HG03520 (cell line): ENCODE measurements around the gene GFI1B.
"Not testable (repeated sequence)": the region's sequence is repeated elsewhere in the genome, so short reads cannot be mapped to it uniquely, and the experiment has no call there.

Experiments used
- ATAC-seq: cut with Tn5 transposase; IDR thresholded peaks from one replicate; pipeline ENCODE4 v1.9.1; 2021; ENCODE audit warnings: mild to moderate bottlenecking, moderate library complexity; ENCODE audit not compliant: unreplicated experiment

The GFI1B gene

DNA sequence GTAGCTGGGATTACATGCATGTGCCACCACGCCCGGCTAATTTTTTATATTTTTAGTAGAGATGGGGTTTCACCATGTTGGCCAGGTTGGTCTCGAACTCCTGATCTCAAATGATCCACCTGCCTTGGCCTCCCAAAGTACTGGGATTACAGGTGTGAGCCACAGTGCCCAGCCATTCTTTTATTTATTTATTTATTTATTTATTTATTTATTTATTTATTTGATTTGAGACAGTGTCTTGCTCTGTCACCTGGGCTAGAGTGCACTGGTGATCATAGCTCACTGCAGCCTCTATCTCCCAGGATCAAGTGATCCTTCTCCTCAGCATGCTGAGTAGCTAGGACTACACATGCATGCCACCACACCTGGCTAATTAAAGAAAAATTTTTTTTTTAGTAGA lies 10.6 kb upstream of the GFI1B start:
- not testable (repeated sequence) for ATAC-seq

DNA sequence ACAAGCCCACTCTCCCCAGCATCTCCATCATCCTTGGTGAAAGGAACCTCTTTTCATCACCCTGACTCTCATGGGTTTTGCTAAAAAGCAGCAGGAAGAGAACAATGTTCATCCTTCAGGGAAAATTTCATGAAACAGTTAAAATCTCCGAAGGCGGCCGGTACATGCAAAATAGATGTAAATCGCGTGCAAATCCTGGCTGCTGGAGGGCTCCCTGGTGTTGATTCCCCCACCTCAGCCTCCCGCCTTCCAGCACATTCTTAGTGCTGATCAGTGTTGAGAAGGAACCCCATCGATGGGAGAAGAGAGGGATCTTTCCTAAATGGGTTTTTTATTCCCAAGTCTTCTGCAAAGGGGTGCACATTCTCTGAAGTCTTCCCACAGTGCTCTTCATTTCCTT lies 8.7 kb upstream of the GFI1B start:
- no peak for ATAC-seq

DNA sequence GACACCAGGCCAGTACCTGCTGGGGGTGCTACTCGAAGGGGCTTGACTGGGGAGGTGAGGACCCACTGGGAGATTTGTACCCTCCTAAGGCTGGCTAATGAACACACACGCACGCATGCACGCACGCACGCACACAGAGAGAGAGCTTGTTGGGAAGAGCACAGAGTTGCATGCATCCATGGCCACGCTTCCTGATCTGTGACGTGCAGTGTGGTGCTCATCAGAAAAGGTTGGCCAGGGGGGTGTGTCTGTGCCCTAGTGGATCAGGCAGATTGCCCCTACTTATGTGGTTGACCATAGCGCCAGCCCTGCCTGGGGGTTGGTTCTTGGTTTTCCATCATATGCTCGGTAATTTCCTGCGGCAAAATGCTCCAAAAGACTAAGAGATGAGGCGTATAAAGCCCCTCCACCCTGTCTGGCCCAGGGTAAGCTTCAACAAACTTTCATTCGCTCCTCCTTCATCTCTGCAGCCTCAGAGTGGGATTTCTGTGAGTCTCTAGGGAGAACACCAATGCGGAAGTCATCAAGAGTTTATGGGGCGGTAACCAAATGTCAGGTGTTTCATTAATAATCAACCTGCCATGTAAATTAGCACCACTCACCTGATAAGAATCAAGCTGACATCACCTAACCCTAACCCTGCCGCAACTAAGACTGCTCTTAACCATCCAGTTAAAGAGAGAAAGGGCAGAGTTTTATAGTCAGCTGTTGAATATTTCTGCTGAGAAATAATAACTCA lies 8.0 kb upstream of the GFI1B start:
- no peak for ATAC-seq

DNA sequence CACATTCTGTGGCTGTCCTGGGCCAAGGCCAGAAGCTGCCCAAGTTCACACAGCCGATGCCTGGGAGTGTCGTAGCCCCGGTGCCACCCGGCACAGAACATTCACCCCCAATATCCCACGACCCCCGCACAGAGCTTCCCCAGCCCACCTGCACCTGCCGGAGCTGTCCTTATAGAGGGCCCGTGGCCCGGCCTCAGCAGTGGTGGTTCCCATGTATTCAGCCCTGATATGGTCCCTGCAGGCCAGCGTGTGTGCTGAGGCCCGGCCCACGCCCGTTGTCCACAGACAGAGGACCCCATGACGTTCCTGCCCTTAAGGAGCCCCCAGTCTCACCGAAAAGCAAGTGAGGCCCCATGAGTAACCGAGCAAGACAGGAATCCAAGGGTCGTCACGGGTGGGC lies 5.3 kb upstream of the GFI1B start:
- ATAC-seq: no peak

DNA sequence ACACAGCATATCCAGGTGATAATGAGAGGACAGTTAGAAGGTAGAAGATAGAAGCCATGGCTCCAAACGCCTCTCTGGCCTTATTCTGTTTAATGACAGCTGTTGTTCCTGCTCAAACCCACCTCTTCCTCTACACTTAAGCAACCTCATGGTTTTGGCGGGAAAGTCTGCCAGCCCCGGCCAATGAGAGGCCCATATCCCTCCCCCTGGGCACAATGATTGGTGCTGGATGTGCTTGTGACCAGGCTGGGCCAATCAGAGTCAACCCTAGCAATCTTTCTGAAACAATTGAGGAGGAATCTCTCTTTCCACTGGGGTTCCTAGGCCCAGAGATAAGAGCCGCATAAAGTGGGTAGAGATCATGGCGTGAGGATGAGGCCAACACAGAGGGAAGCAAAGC lies 4.8 kb upstream of the GFI1B start:
- ATAC-seq: no peak

DNA sequence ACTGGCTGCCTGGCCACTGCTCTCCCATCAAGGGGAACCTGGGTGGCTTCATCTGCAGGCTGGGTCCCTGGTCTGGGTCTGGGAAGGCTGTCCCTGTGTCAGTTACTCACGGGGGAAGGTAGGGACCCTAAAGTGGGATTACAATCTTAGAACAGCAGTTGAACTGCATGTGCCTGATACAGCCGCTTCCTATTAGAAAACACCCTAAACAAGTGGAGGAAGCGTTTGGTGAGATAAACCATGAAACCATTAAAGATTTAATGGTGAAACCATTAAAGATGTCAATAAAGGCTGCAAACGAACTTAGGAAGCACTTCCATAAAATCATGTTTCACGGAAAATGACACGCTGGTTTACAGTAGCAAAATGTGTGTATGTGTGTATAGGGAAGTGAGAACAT lies 2.5 kb upstream of the GFI1B start:
- no peak for ATAC-seq

DNA sequence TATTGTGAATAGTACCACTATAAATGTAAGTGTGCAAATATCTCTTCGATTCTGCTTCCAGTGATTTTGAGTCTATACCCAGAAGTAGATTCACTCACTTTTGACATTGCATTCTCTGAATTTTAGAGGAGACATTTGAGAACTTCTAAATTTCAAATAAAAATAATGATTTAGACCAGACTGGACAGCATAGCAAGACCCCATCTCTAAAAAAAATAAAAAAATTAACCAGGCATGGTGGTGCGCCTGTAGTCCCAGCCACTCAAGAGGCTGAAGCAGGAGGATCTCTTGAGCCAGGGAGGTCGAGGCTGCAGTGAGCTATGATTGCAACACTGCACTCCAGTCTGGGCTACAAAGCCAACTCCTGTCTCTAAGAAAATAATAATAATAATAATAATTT lies 1.9 kb upstream of the GFI1B start:
- no peak for ATAC-seq

DNA sequence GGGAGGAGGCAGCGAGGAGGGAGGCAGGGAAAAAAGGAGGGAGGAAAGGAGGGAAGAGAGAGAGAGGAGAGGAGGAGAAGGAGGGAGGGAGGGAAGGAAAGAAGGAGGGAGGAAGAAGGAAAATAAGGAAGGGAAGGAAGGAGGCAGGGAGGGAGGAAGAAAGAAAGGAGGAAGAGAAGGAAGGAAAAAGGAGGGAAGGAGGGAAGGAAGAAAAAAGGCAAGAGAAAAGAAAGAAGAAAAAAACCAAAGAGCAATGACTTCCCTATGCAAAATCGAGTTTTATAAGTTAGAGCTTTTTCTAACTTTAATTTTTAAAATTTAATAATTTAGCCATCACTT lies 413 bp upstream of the GFI1B start:
- no peak for ATAC-seq

DNA sequence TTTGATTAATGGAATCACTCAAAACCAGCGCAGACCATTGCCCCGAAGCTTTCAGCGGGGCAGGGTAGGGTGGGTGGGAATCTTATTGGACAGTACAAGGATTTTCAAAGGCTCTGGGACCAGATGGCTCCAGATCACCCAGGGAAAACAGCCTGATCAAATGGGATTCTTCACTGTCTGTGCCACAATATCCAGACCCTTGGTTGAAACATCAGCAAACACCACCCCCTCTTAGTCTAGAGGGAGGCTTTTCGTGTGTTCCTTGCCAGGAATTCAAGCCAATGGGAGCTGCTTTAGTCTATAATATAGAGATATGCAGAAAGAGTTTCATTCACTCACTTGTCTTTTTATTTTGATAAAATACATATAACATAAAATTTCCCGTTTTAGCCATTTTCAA lies 1.7 kb downstream of the GFI1B start:
- no peak for ATAC-seq

DNA sequence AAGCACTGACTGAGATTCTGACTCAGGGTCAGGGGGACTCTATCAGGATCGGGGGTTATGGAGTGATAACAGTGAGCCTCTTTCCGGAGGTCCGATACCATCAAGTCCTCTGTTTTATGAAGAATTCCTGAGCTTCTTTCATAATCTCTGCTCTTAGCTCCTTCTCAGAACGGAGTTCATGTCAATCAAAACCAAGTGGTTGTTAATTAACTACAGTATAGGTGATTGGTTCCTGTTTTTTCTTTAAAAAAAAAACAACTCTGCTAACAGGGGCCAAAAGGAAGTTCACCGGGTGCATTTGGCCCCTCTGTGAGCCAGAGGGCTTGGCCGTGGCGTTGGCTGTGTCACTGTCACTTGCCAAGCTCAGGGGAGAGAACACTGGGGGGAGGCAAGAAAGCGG lies 4.0 kb downstream of the GFI1B start:
- no peak for ATAC-seq

DNA sequence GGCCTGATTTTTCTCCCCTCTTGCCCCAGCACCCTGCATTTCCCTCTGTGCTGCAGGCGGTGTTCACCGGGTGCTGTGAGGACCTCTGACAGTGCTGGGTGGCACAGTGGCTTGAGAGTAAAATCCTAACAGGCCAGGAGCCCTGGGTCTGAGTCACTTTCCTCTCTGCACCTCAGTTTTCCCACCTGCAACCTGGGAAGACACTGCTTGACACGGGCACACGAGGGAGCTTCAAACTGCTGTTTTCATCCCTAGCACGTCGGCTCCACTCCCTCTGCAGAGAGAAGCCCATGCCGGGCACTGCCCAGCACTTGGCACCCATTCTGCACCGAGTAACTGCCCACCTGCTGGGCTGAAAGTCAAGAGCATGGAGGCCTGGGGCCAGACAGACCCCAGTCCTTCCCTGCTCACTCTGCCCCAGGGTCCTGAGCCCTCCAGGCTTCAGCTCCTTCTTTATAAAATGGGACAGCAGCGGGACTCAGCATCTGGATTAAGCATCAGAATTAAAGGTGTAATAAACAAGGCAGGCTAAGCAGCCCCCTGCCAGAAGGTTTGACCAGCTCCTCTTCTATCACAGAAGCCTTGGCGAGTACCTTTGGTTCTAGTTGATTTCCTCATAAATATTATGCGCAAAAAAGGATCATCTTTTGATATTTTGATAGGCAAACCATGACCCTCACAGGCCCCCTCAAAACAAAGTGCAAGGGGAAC lies 5.2 kb downstream of the GFI1B start:
- no peak for ATAC-seq

DNA sequence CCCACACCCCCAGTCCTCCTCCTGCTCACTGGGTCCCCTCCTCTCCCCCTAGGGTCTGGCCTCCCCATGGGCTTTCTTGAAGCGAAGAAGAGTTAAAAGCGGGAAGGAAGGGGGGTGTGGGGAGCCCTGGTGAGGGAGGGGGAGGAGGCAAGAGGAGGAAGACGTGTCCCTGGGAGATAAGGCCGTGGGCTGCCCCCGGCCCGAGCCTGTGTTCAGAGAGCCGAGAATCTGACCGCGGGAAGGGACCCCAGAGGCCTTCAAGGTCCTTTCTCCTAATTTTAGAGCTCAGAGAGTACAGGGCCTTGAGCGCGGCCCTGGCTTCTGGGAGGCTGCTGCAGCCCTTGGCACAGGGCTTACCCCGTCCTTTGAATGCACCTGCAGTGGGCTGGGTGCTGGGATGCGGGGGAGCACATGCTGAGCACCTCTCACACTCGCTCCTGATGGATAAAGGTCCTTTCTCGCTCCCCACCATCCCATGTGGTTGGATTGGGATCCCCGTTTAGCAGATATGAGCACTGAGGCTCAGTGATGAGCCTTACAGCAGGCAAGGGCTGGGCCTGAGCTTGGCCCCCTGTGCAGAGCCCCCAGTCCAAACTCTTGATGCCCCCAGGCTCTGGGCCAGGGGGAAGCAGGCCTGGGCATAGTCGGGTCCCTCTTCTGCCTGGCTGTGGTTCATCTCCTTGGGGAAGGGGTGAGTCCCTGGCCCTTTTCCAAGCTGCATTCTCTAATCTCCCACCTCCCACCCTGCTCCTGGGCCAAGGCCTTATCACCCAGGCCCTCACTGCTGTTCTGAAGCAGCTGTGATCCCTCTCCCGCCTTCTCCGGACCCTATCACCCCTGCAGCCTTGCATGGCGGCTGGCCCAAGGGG lies 5.9 kb downstream of the GFI1B start:
- ATAC-seq: no peak

DNA sequence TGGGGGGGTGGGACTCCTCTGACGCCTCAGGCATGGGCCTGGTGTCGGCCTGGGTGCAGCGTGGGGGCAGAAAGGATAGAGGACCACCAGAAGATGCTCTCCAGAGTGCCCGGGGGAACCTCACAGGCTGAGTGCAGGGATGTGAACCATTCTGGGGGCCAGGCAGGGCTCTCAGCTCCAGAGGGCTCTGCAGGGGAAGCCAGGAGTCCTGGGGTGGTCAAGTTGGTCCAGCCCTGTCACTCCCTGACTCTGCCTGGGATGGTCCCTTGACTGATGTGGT lies 6.5 kb downstream of the GFI1B start:
- ATAC-seq: no peak

DNA sequence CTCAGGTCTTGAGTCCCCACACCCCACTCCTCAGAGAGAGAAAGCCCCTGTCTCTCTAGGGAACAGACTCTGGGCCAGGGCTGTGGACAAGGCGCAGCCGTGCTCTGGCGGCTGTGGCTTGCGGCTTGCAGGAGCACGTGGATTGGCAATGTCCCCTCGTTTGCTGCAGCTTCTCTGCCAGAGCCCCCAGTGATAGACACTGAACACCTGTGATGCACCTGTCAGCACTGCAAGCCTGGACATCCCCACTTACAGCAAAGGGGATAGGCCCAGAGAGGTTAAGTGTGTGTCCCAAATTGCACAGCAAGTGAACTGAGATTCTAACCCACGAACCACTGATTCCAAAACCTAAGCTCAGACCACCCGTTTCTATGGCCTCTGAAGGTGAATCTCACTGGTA lies 7.0 kb downstream of the GFI1B start:
- ATAC-seq: no peak

DNA sequence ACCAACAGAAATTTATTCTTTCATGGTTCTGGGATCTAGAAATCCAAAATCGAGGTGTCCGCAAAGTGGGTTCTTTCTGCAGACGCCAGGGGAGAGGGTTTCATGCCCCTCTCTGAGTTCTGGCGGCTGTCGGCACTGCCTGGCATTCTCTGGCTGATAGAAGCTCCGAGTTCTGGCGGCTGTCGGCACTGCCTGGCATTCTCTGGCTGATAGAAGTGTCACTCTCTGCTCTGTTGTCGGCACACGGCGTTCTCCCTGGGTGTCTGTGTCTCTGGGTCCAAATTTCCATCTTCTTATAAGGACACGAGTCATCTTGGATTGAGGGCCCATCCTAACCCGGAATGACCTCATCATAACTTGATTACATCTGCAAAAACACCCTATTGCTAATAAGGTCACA lies 7.6 kb downstream of the GFI1B start:
- ATAC-seq: no peak

DNA sequence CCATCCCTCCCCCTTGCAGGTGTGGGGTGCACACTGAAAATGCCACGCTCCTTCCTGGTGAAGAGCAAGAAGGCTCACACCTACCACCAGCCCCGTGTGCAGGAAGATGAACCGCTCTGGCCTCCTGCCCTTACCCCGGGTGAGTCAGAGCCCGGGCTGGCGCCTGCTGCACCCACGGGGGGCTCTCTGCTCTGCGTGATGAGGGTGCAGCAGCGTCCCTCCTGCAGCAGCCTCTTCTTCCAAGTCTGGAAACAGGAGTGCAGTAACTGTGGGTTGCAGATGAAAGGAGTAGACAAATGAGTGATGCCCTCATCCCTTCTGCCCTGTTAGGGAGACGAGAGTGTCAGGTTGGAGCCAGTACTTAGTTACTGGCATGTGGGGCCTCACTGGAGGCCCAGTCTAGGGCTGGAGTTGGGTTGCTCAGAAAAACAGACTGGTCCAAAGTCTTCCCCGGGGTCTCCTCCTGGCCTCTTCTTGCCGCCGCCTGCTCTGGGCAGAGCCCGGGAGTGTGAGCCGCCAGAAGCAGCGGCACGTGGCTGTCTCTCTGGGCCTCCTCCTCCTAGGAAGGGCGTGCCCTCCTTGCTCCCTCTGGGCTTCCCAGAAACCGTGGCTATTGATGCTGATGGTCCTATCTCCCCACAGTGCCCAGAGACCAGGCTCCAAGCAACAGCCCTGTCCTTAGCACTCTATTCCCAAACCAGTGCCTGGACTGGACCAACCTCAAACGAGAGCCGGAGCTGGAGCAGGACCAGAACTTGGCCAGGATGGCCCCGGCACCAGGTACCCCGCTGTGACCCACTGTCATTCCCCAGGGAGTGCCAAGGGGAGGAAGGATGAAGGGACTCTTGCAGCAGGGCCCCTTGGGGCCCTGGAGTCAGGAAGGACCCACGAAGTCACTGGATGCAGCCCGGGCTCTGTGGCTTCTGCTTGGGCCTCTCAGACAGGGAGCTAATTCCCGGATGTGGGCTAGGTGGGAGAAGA lies 8.4 kb downstream of the GFI1B start:
- no peak for ATAC-seq

DNA sequence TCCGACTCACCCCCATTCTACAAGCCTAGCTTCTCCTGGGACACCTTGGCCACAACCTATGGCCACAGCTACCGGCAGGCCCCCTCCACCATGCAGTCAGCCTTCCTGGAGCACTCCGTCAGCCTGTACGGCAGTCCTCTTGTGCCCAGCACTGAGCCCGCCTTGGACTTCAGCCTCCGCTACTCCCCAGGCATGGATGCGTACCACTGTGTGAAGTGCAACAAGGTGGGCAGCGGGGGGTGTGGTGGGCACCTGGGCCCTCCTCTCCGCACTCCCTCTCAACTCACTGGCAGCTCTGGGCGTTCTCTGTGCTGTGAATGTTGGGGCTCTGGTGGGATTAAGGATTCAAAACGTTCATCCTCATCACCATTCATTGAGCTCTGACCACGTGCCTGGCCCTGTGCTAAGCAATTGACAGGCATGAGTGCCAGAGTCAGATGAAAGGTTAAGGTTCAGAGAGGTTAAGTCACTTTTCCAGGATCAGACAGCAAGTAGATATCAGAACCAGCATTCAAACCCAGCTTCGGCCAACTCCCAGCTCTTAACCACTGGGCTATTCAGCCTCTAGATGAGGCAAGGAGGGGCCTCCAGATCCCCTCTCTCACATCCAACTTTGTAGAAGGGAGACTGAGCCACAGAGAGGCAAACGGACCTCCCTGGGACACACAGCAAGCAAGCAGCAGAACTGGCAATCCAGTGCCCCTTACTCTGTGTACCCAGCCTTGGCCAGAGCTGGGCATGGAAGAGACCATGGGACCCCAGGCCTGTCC lies 9.9 kb downstream of the GFI1B start:
- no peak for ATAC-seq

DNA sequence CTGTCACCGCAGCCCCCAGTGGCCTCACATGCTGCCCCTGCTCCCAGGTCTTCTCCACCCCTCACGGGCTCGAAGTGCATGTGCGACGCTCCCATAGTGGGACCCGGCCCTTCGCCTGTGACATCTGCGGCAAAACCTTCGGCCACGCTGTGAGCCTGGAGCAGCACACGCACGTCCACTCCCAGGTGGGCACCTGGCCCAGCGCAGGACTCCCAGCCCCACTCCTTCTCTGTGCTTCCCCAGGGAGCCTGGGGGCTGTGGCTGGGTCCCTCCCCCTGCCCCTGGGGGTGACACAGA lies 10.5 kb downstream of the GFI1B start:
- ATAC-seq: no peak

DNA sequence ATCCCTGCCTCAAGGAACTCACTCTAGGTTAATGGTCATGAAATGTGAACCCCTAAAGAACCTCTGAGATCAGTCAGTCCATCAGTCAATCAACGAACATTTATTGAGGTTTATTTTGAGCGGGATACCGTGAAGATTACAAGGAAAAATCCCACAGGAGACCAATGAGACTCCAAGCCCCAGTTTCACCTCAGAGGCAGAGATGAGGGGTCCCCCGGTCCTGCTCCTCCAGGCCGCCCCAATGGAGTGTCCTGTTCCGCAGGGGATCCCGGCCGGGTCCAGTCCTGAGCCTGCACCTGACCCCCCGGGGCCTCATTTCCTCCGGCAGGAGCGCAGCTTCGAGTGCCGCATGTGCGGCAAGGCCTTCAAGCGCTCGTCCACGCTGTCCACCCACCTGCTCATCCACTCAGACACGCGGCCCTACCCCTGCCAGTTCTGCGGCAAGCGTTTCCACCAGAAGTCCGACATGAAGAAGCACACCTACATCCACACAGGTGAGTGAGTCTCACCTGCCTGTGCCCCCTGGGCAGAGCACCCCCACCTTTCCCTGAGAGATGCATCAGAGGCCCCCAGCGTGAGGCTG lies 11.0 kb downstream of the GFI1B start:
- no peak for ATAC-seq

DNA sequence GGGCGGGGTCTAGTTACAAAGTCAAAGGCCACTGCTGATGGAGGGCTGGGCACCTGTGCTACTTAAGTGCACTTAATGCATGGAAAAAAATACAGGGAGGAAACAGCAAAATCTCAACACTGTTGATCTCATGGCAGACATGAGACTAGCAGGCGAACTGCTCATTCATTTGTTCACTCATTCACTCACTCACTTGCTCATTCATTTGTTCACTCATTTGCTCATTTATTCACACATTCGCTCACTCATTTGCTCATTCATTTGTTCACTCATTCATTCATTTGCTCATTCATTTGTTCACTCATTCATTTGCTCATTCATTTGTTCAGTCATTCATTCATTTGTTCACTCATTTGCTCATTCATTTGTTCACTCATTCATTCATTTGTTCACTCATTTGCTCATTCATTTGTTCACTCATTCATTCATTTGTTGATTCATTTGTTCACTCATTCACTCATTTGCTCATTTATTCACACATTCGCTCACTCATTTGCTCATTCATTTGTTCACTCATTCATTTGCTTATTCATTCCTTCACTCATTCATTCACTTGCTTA lies 11.6 kb downstream of the GFI1B start:
- ATAC-seq: not testable (repeated sequence)
